ENCODE measurements around the gene CCL28. TPM values are rescaled to one million over a fixed set of nuclear protein-coding genes. Genes with fewer than 3 reads are reported as not detected.
"Not testable (repeated sequence)": the region's sequence is repeated elsewhere in the genome, so short reads cannot be mapped to it uniquely, and the experiment has no call there.

Gene CCL28
- total and polyA plus RNA-seq, 11 donors = 0.06 to 1.6 (median 0.31) TPM; not detected in 1

- no peak overlapping the region for H3K27ac ChIP-seq
- WGBS, 4 donors = 71 to 82% (median 79%) methylated on average over 3 of the region's 3 CpGs
- no peak overlapping the region for H3K4me3 ChIP-seq
- TF ChIP-seq, protein P1, sequence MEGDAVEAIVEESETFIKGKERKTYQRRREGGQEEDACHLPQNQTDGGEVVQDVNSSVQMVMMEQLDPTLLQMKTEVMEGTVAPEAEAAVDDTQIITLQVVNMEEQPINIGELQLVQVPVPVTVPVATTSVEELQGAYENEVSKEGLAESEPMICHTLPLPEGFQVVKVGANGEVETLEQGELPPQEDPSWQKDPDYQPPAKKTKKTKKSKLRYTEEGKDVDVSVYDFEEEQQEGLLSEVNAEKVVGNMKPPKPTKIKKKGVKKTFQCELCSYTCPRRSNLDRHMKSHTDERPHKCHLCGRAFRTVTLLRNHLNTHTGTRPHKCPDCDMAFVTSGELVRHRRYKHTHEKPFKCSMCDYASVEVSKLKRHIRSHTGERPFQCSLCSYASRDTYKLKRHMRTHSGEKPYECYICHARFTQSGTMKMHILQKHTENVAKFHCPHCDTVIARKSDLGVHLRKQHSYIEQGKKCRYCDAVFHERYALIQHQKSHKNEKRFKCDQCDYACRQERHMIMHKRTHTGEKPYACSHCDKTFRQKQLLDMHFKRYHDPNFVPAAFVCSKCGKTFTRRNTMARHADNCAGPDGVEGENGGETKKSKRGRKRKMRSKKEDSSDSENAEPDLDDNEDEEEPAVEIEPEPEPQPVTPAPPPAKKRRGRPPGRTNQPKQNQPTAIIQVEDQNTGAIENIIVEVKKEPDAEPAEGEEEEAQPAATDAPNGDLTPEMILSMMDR (IDR thresholded peaks at IDR 0.05) = no peak
- TF ChIP-seq POLR2A (IDR thresholded peaks at IDR 0.05) = no peak
- peaks cover 0 to 6% (median 0%) of the 10 kb centered on the region in 9 donors for H3K27me3 ChIP-seq
- H3K4me1 ChIP-seq = no peaks in the 10 kb centered on the region
- no peaks in the 10 kb centered on the region for H3K36me3 ChIP-seq
- intact Hi-C loops (cut with DNase I) = no loop called here
- DNase-seq (no peak), ATAC-seq (no peak)
- H3K9me3 ChIP-seq = no peaks in the 10 kb centered on the region
Observed at GRCh38 chr5:43367909-43368669, 44.1 kb downstream of the CCL28 start.

DNA sequence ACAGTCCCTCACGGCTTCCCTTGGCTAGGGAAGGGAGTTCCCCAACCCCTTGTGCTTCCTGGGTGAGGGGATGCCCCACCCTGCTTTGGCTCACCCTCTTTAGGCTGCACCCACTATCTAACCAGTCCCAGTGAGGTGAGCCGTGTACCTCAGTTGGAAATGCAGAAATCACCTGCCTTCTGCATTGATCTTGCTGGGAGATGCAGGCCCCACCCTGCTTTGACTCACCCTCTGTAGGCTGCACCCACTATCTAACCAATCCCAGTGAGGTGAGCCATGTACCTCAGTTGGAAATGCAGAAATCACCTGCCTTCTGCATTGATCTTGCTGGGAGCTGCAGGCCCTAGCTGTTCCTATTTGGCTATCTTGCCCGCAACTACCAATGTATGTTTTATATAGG, 44.7 kb downstream of the CCL28 start:
- Histone ChIP-seq H3K9me3 (no peaks in the 10 kb centered on the region), H3K36me3 (no peaks in the 10 kb centered on the region), H3K27me3 (peaks cover 0 to 6% (median 0%) of the 10 kb centered on the region in 9 donors), H3K27ac (no peak overlapping the region), H3K4me1 (no peaks in the 10 kb centered on the region), H3K4me3 (no peak overlapping the region)
- no peak for ATAC-seq
- TF ChIP-seq POLR2A (IDR thresholded peaks at IDR 0.05) = no peak
- TF ChIP-seq, protein P1 (IDR thresholded peaks at IDR 0.05) = no peak
- intact Hi-C loops (cut with DNase I) = no loop called here
- 88 to 96% (median 90%) methylated on average over 2 to 3 of the region's 3 CpGs for WGBS, 4 donors
- no peak for DNase-seq

DNA sequence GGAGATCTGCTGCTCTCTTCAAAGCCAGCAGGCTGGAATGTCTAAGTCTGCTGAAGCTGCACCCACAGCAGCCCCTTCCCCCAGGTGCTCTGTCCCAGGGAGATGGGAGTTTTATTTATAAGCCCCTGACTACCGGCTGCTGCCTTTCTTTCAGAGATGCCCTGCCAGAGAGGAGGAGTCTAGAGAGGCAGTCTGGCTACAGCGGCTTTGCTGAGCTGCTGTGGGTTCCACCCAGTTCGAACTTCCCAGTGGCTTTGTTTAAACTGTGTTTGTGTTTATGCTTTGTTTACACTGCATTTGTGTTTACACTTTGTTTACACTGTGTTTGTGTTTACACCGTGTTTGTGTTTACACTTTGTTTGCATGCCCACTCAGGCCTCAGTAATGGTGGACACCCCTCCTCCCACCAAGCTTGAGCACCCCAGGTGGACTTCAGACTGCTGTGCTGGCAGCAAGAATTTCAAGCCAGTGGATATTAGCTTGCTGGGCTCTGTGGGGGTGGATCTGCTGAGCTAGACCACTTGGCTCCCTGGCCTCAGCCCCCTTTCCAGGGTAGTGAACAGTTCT, 45.4 kb downstream of the CCL28 start:
- H3K9me3 ChIP-seq; ATAC-seq; H3K27me3 ChIP-seq; H3K27ac ChIP-seq; DNase-seq; H3K4me3 ChIP-seq; H3K4me1 ChIP-seq; H3K36me3 ChIP-seq; intact Hi-C loops (cut with DNase I): not testable (repeated sequence)
- 66 to 78% (median 73%) methylated on average over 4 of the region's 4 CpGs for WGBS, 4 donors

DNA sequence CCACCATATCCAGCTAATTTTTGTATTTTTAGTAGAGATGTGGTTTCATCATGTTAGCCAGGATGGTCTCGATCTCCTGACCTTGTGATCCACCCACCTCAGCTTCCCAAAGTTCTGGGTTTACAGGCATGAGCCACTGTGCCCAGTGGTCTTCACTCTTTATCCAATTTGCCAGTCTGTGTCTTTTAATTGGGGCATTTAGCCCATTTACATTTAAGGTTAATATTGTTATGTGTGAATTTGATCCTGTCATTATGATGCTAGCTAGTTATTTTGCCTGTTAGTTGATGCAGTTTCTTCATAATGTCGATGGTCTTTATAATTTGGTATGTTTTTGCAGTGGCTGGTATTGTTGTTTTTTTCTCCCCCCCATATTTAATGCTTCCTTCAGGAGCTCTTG, 47.0 kb downstream of the CCL28 start:
- 82 to 95% (median 88%) methylated on average over 2 of the region's 2 CpGs for WGBS, 4 donors
- H3K9me3 ChIP-seq = peaks cover 0 to 14% (median 2%) of the 10 kb centered on the region in 12 donors

DNA sequence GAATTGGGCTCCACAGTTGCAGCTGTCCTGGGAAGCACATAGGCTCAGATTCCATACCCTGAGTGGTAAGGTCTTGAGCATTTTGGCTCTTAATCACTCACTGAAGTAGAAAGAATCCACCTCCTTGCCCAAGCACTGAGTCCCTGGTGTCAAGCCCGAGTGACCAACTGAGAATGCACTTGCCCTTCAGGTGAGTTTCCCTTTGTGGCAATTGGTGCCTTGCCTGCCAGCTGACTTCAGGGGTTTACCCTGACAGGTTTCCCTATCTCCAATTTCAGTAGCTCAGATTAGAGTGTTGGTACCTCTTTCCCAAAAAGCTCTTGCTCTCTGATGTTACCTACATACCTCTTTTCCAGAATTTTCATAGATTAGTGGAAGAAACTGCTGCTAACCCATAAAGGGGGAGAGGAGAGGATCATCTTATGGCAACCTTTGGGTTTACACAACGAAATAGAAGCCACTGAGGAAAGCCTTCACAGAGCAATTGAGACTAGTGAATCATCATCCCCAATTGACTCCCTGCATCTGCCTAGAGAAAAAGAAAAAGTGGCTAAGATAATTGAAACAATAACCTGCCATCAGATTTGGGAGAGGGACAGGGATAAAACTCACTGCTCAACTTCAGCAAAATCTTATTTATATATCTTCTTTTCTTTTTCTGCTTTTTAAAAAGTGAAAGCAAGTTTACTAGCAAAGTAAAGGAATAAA, 48.6 kb downstream of the CCL28 start:
- H3K9me3 ChIP-seq = peaks cover 0 to 26% (median 7%) of the 10 kb centered on the region in 12 donors
- intact Hi-C loops (cut with DNase I) = no loop called here
- no peaks in the 10 kb centered on the region for H3K36me3 ChIP-seq
- ATAC-seq (no peak), DNase-seq (no peak)
- 26 to 53% (median 46%) methylated on average over 2 of the region's 2 CpGs for WGBS, 4 donors
- H3K27ac ChIP-seq = no peak overlapping the region
- no peak overlapping the region for H3K4me3 ChIP-seq
- TF ChIP-seq POLR2A (IDR thresholded peaks at IDR 0.05) = no peak
- TF ChIP-seq, protein P1 (IDR thresholded peaks at IDR 0.05) = no peak
- no peaks in the 10 kb centered on the region for H3K4me1 ChIP-seq
- peaks cover 0 to 6% (median 0%) of the 10 kb centered on the region in 9 donors for H3K27me3 ChIP-seq

More for the DNA sequence above, 47.0 kb downstream of the CCL28 start:
- H3K27me3 ChIP-seq; H3K27ac ChIP-seq; H3K4me1 ChIP-seq; H3K4me3 ChIP-seq; H3K36me3 ChIP-seq; DNase-seq; ATAC-seq; intact Hi-C loops (cut with DNase I): not testable (repeated sequence)

Data from heart left ventricle (tissue), 16 donors.